Measurements from ENCODE around the gene FAM53C.
"Not testable (repeated sequence)": the region's sequence is repeated elsewhere in the genome, so short reads cannot be mapped to it uniquely, and the experiment has no call there.

FAM53C gene

GRCh38 chr5:138337685-138338410, at the start of gene FAM53C:
Gene FAM53C, plus strand, starts transcription at chr5:138338266. Its CDS starts 3,070 bp downstream, at chr5:138341336.
- DNase-seq (ENCODE audit: low read depth) = peak; percentile 91

- no peak for DNase-seq (ENCODE audit: low read depth)
Measured at GRCh38 chr5:138289296-138289695, 48.8 kb upstream of the FAM53C start.

GRCh38 chr5:138303372-138303771, 34.7 kb upstream of the FAM53C start:
- DNase-seq (ENCODE audit: low read depth) = peak; percentile 35

GRCh38 chr5:138305797-138306196, 32.3 kb upstream of the FAM53C start:
- peak; percentile 6 for DNase-seq (ENCODE audit: low read depth)

DNA sequence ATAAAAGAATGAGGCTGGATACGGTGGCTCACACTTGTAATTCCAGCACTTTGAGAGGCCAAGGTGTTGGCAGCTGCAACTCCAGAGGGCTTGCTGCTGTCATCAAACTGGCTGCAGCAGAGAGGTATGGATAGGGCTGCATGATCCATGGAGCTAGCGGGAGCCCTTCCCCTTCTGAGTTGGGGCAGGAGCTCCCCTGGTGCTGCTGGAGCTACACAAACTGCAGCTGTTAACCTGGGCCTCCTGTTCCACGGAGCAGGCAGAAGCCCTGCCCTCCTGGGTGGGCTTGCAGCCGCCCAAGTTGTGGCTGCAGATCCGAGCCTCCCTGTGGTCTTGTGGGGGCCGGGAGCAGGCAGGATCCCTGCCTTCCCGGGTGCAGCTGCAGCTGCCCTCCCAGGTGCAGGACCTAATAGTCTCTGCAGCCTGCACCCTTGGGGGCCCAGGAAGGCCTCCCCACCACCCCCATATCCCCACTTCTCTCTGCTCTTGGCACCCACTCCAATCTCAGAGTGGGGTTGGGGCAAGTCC, 22.3 kb upstream of the FAM53C start:
- no peak for DNase-seq (ENCODE audit: low read depth)

- DNase-seq (ENCODE audit: low read depth) = no peak
Measured at GRCh38 chr5:138316355-138316754, 21.7 kb upstream of the FAM53C start.

- DNase-seq (ENCODE audit: low read depth) = not testable (repeated sequence)
Measured at GRCh38 chr5:138318211-138318610, 19.9 kb upstream of the FAM53C start.

DNA sequence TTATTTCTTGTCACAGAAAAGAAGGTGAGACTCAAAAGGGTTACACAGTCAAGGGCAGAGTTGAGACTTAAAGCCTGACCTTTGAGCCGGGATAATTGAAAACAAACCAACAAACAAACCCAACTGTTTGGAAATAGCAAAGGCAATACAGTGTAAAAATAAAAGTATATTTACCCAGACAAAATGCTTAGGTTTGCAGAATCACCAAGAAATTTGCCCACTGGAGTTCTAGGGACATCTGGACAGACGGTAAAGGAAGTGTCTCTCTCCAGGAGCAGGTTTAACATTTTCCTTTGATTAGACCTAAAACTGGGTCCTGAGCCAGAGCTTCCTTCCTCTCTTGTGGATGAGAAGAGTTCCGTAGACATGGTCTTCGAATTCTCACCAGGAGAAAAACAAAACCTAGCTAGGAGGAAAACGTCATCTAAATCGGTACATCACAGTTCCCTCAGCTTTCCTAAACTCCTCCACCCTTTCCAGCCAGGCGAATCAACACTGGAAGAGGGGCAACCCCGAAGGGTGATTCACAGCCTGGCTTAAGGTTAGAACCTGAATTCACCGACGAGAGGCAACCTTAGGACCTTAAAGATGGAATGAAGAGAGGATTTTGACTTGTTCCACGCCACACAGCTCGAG, 7.1 kb upstream of the FAM53C start:
- DNase-seq (ENCODE audit: low read depth) = peak; percentile 5

- DNase-seq (ENCODE audit: low read depth) = peak; percentile 100
Measured at GRCh38 chr5:138331449-138332368, 6.4 kb upstream of the FAM53C start, which contains the start of gene CDC25C. Gene CDC25C, minus strand, starts transcription at chr5:138331804. Its CDS starts 624 bp downstream, at chr5:138331180.

- DNase-seq (ENCODE audit: low read depth) = no peak
Measured at GRCh38 chr5:138334867-138335447, 3.1 kb upstream of the FAM53C start.

DNA sequence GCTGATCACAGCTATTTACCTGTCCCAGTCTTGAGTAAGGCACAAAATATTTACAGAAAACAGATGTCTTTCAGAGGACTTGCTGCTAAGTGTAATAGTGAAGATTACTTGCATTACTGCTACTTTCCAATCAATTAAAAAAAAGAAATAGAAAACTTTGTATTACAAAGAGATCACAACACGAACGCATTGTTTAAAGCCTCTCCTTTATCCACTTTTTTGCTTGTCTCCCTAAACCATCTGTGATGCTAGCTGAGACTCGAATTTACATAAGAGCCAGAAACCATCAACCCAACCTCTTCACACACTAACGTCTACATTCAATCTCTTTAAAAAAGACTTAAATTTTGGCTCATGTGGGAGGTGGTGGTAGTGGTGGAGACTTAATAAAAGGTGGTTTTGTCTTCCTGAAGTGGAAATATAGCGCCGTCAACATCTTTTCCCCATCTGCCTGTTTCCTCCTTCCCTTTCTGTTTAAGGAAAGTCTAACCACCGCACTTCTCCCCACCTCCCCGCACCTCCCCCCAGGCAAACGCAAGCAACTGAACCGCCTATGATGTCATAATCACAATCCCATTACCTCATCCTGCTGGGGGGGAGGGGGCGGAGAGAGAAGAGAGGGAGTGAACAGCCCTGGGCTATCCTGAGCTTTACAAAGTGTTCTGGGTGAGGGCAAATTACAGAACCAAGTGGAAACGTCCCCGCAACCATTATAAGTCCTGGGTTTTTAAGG, 948 bp upstream of the FAM53C start:
- DNase-seq (ENCODE audit: low read depth) = no peak

- DNase-seq (ENCODE audit: low read depth) = no peak
Measured at GRCh38 chr5:138338411-138339090, 485 bp downstream of the FAM53C start.

DNA sequence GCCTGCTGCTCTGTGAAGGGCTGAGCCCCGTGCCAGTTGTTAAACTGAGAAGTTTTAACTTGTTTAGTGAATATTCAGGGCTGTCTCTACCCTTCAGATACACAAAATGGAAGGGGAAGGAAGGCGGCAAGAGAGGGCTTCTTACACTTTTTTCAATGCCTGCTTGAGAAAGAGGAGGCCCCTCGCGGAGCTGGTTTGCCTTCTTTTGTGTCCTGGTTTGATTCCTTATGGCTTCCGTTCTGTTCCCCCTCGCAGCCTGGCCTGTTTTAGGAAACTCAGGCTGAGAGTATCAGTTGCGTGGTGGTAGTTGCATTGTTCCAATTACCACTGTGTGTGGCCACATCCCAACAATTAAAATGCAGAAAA, 1.0 kb downstream of the FAM53C start:
- peak; percentile 41 for DNase-seq (ENCODE audit: low read depth)

GRCh38 chr5:138339464-138339863, 1.4 kb downstream of the FAM53C start:
- DNase-seq (ENCODE audit: low read depth) = no peak

GRCh38 chr5:138340008-138340407, 1.9 kb downstream of the FAM53C start:
- DNase-seq (ENCODE audit: low read depth) = no peak

DNA sequence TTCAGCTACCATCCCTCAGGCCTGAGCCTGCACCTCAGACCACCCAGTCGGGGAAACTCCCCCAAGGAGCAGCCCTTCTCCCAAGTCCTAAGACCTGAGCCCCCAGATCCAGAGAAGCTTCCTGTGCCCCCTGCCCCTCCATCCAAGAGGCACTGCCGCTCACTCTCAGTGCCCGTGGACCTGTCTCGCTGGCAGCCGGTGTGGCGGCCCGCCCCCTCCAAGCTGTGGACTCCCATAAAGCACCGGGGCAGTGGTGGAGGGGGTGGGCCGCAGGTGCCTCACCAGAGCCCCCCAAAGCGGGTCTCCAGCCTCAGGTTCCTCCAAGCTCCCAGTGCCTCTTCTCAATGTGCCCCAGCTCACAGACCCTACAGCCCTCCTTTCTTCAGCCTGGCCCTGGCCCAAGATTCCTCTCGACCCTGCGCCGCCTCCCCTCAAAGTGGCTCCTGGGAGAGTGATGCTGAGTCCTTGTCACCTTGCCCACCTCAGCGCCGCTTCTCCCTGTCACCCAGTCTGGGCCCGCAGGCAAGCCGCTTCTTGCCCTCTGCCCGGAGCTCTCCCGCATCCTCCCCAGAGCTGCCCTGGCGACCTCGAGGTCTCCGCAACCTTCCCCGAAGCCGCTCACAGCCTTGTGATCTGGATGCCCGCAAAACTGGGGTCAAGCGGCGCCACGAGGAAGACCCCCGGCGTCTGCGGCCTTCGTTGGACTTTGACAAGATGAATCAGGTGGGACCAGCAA, 7.0 kb downstream of the FAM53C start:
- DNase-seq (ENCODE audit: low read depth) = no peak

- DNase-seq (ENCODE audit: low read depth) = no peak
Measured at GRCh38 chr5:138346889-138347288, 8.8 kb downstream of the FAM53C start.

DNA sequence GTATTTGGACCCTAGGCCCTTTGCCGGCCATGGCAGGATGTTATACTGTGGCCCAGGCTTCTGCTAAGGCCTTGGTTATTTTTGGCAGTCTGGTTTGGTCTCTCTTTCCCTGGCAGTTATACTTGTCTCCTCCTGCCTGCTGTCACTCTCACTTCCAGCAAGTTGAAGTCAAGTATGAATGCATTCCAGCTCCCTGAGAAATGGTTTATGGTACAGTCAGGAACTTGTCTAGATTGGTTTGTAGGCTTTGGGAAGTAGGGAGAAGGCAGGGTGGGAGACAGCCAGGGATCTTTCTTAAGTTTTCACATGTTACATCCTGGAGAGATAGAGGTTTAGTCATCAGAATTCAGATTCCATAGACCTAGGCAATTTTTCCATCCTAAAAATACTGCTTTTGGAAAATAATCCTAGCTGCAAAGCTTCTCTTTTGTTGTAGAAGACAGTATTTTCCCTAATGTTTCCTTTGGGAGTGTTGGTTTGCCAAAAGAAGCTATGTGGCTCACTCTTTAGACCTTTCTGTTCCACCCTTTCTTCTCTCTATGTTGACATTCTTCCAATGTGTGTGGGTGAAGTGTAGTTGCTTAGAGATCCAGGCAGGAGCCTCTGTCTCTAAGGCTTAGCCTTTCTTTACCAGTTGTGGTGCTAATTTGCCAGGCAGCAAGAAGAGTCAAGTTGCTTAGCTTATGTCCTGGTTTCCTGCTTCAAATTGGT, 11.9 kb downstream of the FAM53C start:
- peak; percentile 70 for DNase-seq (ENCODE audit: low read depth)

DNA sequence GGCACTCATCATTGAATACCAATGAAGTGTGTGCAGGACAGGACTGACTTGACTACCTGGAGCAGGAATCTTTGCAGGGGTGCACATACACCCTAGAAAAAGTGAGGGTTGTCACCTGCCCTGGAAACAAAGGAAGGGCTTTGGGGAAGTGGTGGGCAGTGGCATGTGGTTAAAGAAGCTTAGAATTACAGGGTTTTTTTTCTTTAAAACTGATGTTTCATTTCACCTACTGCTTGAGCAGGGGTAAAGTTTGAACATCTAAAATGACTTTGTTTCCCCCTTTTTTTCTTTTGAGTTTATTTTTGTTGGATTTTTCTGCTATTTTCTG, 12.5 kb downstream of the FAM53C start:
- DNase-seq (ENCODE audit: low read depth) = no peak

All from EH (cell line).